H9 (cell line): Measurements from ENCODE around the gene MED22. TPM values are rescaled to one million over a fixed set of nuclear protein-coding genes. Genes with fewer than 3 reads are reported as not detected.
"Not testable (repeated sequence)": the region's sequence is repeated elsewhere in the genome, so short reads cannot be mapped to it uniquely, and the experiment has no call there.

ENCODE experiments used
- DNase-seq: peaks from one replicate; pipeline ENCODE4 v3.0.0-alpha.2; 2017
- H2AFZ ChIP-seq: one replicate; pipeline ENCODE4 v1.6.1; 2013; ENCODE audit warnings: mild to moderate bottlenecking, low read length, control low read depth, moderate library complexity
- H2AK5ac ChIP-seq: 2 replicates; pipeline ENCODE4 v1.6.1; 2013; ENCODE audit warnings: low read length, control low read depth, mixed read lengths; ENCODE audit not compliant: insufficient read length
- H2BK120ac ChIP-seq: one replicate; pipeline ENCODE4 v1.6.1; 2013; ENCODE audit warnings: low read depth, mild to moderate bottlenecking, low read length, control low read depth, inconsistent platforms; ENCODE audit not compliant: poor library complexity, severe bottlenecking
- H2BK12ac ChIP-seq: 2 replicates; pipeline ENCODE4 v1.6.1; 2013; ENCODE audit warnings: low read length, control low read depth, mixed read lengths, low read depth; ENCODE audit not compliant: insufficient read length
- H2BK15ac ChIP-seq: 2 replicates; pipeline ENCODE4 v1.6.1; 2013; ENCODE audit warnings: low read depth, low read length, control low read depth
- H2BK20ac ChIP-seq: one replicate; pipeline ENCODE4 v1.6.1; 2013; ENCODE audit warnings: low read depth, mild to moderate bottlenecking, low read length, control low read depth, inconsistent platforms; ENCODE audit not compliant: poor library complexity, severe bottlenecking
- H2BK5ac ChIP-seq: 2 replicates; pipeline ENCODE4 v1.6.1; 2013; ENCODE audit warnings: low read length, control low read depth, mixed read lengths; ENCODE audit not compliant: insufficient read length
- H3K14ac ChIP-seq: 2 replicates; pipeline ENCODE4 v1.6.1; 2013; ENCODE audit warnings: low read length, control low read depth; ENCODE audit not compliant: insufficient read depth
- H3K18ac ChIP-seq: 2 replicates; pipeline ENCODE4 v1.6.1; 2013; ENCODE audit warnings: low read depth, mild to moderate bottlenecking, mixed read lengths, low read length, control low read depth; ENCODE audit not compliant: insufficient read length
- H3K23ac ChIP-seq: 2 replicates; pipeline ENCODE4 v1.6.1; 2013; ENCODE audit warnings: low read length, control low read depth, mixed read lengths, low read depth; ENCODE audit not compliant: insufficient read length
- H3K23me2 ChIP-seq: 2 replicates; pipeline ENCODE4 v1.6.1; 2013; ENCODE audit warnings: low read depth, mild to moderate bottlenecking, mixed read lengths, low read length, control low read depth; ENCODE audit not compliant: insufficient read length, poor library complexity, severe bottlenecking
- H3K27ac ChIP-seq: 2 replicates; pipeline ENCODE4 v1.5.1; 2013; ENCODE audit warnings: low read length, control low read depth, mixed read lengths, low read depth; ENCODE audit not compliant: insufficient read length
- H3K27me3 ChIP-seq: 2 replicates; pipeline ENCODE4 v1.6.1; 2013; ENCODE audit warnings: low read length, control low read depth, inconsistent platforms; ENCODE audit not compliant: insufficient read depth
- H3K4ac ChIP-seq: 2 replicates; pipeline ENCODE4 v1.6.1; 2013; ENCODE audit warnings: low read depth, mild to moderate bottlenecking, control low read depth, inconsistent platforms, low read length, moderate library complexity
- H3K4me1 ChIP-seq: 2 replicates; pipeline ENCODE4 v1.6.1; 2013; ENCODE audit warnings: low read length, control low read depth, inconsistent platforms; ENCODE audit not compliant: insufficient read depth
- H3K4me2 ChIP-seq: 2 replicates; pipeline ENCODE4 v1.6.1; 2013; ENCODE audit warnings: low read length, control low read depth, mixed read lengths; ENCODE audit not compliant: insufficient read length, insufficient read depth
- H3K56ac ChIP-seq: 2 replicates; pipeline ENCODE4 v1.6.1; 2013; ENCODE audit warnings: low read depth, mild to moderate bottlenecking, mixed read lengths, low read length, control low read depth; ENCODE audit not compliant: insufficient read length
- H3K79me1 ChIP-seq: 2 replicates; pipeline ENCODE4 v1.6.1; 2013; ENCODE audit warnings: low read depth, mild to moderate bottlenecking, moderate library complexity, low read length, control low read depth, inconsistent platforms; ENCODE audit not compliant: insufficient read depth, poor library complexity, severe bottlenecking
- H3K79me2 ChIP-seq: 2 replicates; pipeline ENCODE4 v1.6.1; 2013; ENCODE audit warnings: low read length, control low read depth, inconsistent platforms; ENCODE audit not compliant: insufficient read depth
- H3K9ac ChIP-seq: 2 replicates; pipeline ENCODE4 v1.6.1; 2013; ENCODE audit warnings: low read length, control low read depth, mixed read lengths; ENCODE audit not compliant: insufficient read length; ENCODE audit errors: extremely low read depth
- H3K9me3 ChIP-seq: one replicate; pipeline ENCODE4 v1.6.1; 2013; ENCODE audit warnings: low read depth, low read length, inconsistent platforms; ENCODE audit not compliant: control insufficient read depth
- H3T11ph ChIP-seq: one replicate; pipeline ENCODE4 v1.6.1; 2013; ENCODE audit warnings: mild to moderate bottlenecking, low read length, control low read depth, inconsistent platforms
- H4K20me1 ChIP-seq: one replicate; pipeline ENCODE4 v1.6.1; 2013; ENCODE audit not compliant: control insufficient read depth, insufficient read length, insufficient read depth
- H4K5ac ChIP-seq: 2 replicates; pipeline ENCODE4 v1.6.1; 2013; ENCODE audit warnings: low read depth, mild to moderate bottlenecking, mixed read lengths, low read length, control low read depth; ENCODE audit not compliant: insufficient read length
- H4K8ac ChIP-seq: replicated peaks from 2 replicates; pipeline ENCODE4 v1.6.1; 2013; ENCODE audit warnings: low read length, control low read depth, mixed read lengths, low read depth; ENCODE audit not compliant: insufficient read length
- H4K91ac ChIP-seq: 2 replicates; pipeline ENCODE4 v1.6.1; 2013; ENCODE audit warnings: low read depth, mild to moderate bottlenecking, moderate library complexity, mixed read lengths, low read length, control low read depth; ENCODE audit not compliant: insufficient read length
- H3K27ac Mint-ChIP-seq, 3 experiments: 2 replicates in 2 of 3; 3 replicates in 1 of 3; pipeline ENCODE4 v1.8.0; 2020 to 2021; ENCODE audit warnings: mixed read lengths in 3 of 3, mild to moderate bottlenecking in 1 of 3, moderate library complexity in 1 of 3
- H3K27me3 Mint-ChIP-seq: 2 replicates; pipeline ENCODE4 v1.8.0; 2021; ENCODE audit warnings: low read depth, mild to moderate bottlenecking, moderate library complexity, mixed read lengths
- H3K36me3 Mint-ChIP-seq, 3 experiments: 2 replicates in 2 of 3; 3 replicates in 1 of 3; pipeline ENCODE4 v1.8.0; 2020 to 2021; ENCODE audit warnings: low read depth in 3 of 3, mixed read lengths in 3 of 3; ENCODE audit not compliant: insufficient read depth in 1 of 3
- H3K4me1 Mint-ChIP-seq, 2 experiments: 2 replicates each; pipeline ENCODE4 v1.8.0; 2020; ENCODE audit warnings: mixed read lengths in 2 of 2
- H3K4me3 Mint-ChIP-seq, 2 experiments: 2 replicates in 1 of 2; 3 replicates in 1 of 2; pipeline ENCODE4 v1.8.0; 2020 to 2021; ENCODE audit warnings: mild to moderate bottlenecking in 2 of 2, mixed read lengths in 2 of 2, moderate library complexity in 1 of 2
- H3K9me3 Mint-ChIP-seq, 2 experiments: 2 replicates in 1 of 2; 3 replicates in 1 of 2; pipeline ENCODE4 v1.8.0; 2020; ENCODE audit warnings: mild to moderate bottlenecking in 2 of 2, mixed read lengths in 2 of 2, moderate library complexity in 1 of 2
- WGBS: extraction: QIAGEN DNeasy Blood & Tissue Kit; methylation state at CpG from one replicate; pipeline ENCODE4 v1.1.7; 2013; ENCODE audit warnings: missing lambda C conversion rate, low lambda C conversion rate, mixed read lengths; ENCODE audit not compliant: insufficient read length; ENCODE audit errors: extremely low coverage; 5-methylcytosine and 5-hydroxymethylcytosine counted together
- total RNA-seq: library from RNA; stranded (reverse); gene quantifications from 2 replicates; pipeline ENCODE4 v1.2.1, GENCODE V29; 2021
- TF ChIP-seq, protein P1 (sequence below): fragments of 200-600 bp; sonication (generic); conservative IDR thresholded peaks from 3 replicates; pipeline ENCODE4 v1.8.0; 2021; ENCODE audit warnings: antibody characterized with exemption, mild to moderate bottlenecking

MED22 gene
- total RNA-seq, 1 experiment from 2014 or later = 60.1 TPM

DNA sequence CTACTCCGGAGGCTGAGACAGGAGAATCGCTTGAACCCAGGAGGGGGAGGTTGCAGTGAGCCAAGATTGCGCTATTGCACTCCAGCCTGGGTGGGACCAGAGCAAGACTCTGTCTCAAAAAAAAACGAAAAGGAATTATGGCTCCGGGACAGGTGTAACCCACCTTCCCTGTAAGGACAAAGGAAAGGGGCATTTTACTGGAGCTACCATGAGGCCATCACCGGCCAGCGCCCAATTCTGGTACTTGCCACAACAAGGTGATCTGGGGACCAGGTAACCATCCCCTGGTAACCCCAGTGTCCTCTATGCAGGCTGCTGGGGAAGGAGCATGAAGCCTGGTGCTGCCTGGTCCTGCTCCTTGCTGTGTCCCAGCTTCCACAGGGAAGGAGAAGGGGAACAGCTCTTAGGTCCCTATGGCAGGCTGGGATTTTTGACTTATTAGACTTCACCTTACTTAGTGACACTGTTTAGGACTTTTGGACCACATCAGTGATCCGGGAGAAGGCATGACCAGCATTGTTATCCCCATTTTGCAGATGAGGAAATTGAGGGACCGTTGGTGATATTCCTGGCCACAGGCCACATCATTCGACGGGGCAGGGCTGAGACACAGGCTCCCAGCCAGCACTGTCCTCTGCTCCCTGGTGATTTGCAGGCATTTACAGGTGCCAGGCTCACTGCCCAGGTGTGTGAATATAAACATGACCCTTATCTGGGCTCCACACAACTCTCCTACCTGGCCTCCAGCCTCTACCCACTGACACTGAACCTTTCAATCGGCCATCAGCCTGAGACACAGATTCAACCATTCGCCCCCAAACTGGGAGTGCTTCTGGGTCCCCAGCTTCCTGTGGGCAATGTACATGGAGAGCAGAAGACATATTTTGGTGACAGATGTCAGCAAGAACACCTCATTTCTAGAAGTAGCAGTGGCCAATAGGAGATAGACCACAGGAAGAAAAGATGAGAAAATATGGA lies 46.4 kb downstream of the MED22 start:
- H3K27ac Mint-ChIP-seq = no peak overlapping the region

DNA sequence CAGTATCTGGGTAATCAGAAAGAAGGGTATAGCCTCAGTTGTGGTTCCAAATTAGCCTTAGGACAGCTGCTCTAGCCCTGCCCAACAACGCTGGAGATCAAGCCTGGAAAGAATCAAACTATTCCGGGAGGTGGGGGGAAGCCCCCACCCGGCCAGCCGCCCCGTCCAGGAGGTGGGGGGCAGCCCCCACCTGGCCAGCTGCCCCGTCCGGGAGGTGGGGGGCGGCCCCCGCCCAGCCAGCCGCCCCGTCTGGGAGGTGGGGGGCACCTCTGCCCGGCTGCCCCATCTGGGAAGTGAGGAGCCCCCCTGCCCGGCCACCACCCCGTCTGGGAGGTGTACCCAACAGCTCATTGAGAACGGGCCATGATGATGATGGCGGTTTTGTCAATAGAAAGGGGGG lies 47.9 kb downstream of the MED22 start:
- H4K91ac ChIP-seq, H3K36me3 Mint-ChIP-seq, H3K27me3 ChIP-seq, DNase-seq, H3K56ac ChIP-seq, H3K27ac Mint-ChIP-seq, H4K20me1 ChIP-seq, H3K79me1 ChIP-seq, H4K8ac ChIP-seq, H2BK20ac ChIP-seq, H3K9me3 ChIP-seq, H3K4me1 Mint-ChIP-seq, H3K79me2 ChIP-seq, H3K9ac ChIP-seq, H3K4me1 ChIP-seq, H2AK5ac ChIP-seq, H3K4me3 Mint-ChIP-seq, H2BK12ac ChIP-seq, H2AFZ ChIP-seq, H3T11ph ChIP-seq, H3K4ac ChIP-seq, H2BK15ac ChIP-seq, H2BK120ac ChIP-seq, H3K23ac ChIP-seq, H3K18ac ChIP-seq, H3K4me2 ChIP-seq, H4K5ac ChIP-seq, H3K23me2 ChIP-seq, H3K14ac ChIP-seq, H3K27ac ChIP-seq, H2BK5ac ChIP-seq: not testable (repeated sequence)
- Mint-ChIP-seq H3K9me3 (peaks cover 11 to 14% of the 10 kb centered on the region in 2 experiments), H3K27me3 (peaks cover 42% of the 10 kb centered on the region)
- WGBS = no CpG with 5 or more reads among the region's 16 CpGs

More for the DNA sequence above, 46.4 kb downstream of the MED22 start:
- Histone ChIP-seq H3K4ac (no peak overlapping the region), H2BK120ac (no peak overlapping the region), H3K9me3 (no peaks in the 10 kb centered on the region), H4K91ac (no peak overlapping the region), H4K8ac (no peak overlapping the region), H2AK5ac (no peak overlapping the region), H4K20me1 (no peaks in the 10 kb centered on the region), H3T11ph (no peak overlapping the region), H3K4me2 (no peak overlapping the region), H2AFZ (no peak overlapping the region), H3K9ac (no peak overlapping the region), H3K27ac (no peak overlapping the region), H3K27me3 (no peaks in the 10 kb centered on the region), H3K14ac (no peak overlapping the region), H3K18ac (no peak overlapping the region), H2BK5ac (no peak overlapping the region), H3K23me2 (no peaks in the 10 kb centered on the region), H2BK15ac (no peak overlapping the region), H3K79me1 (no peaks in the 10 kb centered on the region), H3K4me1 (no peaks in the 10 kb centered on the region), H3K23ac (no peak overlapping the region), H2BK20ac (no peak overlapping the region), H3K79me2 (no peaks in the 10 kb centered on the region), H3K56ac (no peak overlapping the region), H4K5ac (no peak overlapping the region), H2BK12ac (no peak overlapping the region)
- Mint-ChIP-seq H3K9me3 (peaks cover 5 to 7% of the 10 kb centered on the region in 2 experiments; a peak in 4 of 5 replicates), H3K4me3 (no peak overlapping the region), H3K36me3 (peaks cover 0 to 1% (median 0%) of the 10 kb centered on the region in 3 experiments; a peak in 1 of 7 replicates), H3K4me1 (peaks cover 0 to 3% of the 10 kb centered on the region in 2 experiments; a peak in 1 of 4 replicates), H3K27me3 (peaks cover 44% of the 10 kb centered on the region)
- DNase-seq = no peak
- TF ChIP-seq, protein P1, sequence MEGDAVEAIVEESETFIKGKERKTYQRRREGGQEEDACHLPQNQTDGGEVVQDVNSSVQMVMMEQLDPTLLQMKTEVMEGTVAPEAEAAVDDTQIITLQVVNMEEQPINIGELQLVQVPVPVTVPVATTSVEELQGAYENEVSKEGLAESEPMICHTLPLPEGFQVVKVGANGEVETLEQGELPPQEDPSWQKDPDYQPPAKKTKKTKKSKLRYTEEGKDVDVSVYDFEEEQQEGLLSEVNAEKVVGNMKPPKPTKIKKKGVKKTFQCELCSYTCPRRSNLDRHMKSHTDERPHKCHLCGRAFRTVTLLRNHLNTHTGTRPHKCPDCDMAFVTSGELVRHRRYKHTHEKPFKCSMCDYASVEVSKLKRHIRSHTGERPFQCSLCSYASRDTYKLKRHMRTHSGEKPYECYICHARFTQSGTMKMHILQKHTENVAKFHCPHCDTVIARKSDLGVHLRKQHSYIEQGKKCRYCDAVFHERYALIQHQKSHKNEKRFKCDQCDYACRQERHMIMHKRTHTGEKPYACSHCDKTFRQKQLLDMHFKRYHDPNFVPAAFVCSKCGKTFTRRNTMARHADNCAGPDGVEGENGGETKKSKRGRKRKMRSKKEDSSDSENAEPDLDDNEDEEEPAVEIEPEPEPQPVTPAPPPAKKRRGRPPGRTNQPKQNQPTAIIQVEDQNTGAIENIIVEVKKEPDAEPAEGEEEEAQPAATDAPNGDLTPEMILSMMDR = no peak
- no CpG with 5 or more reads among the region's 13 CpGs for WGBS
